ENCODE data around the gene MBNL1.

Gene MBNL1

DNA sequence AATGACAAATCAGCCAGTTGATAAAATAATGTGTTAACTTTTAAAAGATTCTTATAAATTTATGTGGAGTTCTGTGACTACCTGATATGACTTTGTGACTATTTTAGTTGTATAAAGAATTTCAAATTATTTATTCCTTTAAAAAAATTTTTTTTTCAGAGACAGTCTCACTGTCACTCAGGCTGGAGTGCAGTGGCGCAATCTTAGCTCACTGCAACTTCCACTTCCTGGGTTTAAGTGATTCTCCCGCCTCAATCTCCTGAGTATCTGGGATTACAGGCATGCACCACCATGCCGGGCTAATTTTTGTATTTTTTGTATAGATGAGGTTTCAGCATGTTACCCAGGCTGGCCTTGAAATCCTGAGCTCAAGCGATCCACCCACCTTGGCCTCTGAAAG is 48.5 kb downstream of the MBNL1 start:
- Histone ChIP-seq H3K27me3 (ENCODE audit: control insufficient read depth, low read length) (no peaks in the 10 kb centered on the region), H3K4me3 (ENCODE audit: low read length) (no peak overlapping the region), H3F3A (ENCODE audit: control insufficient read depth, insufficient read depth) (peaks cover 31% of the 10 kb centered on the region), H3K4me1 (ENCODE audit: control insufficient read depth, low read length) (peaks cover 75% of the 10 kb centered on the region), H4K20me1 (ENCODE audit: control insufficient read depth, insufficient read depth, low read depth, low read length) (peaks cover 4% of the 10 kb centered on the region; the same call in 1 of the 2 replicates), H3K36me3 (ENCODE audit: control insufficient read depth, low read length) (peaks cover 75% of the 10 kb centered on the region), H3K4me2 (ENCODE audit: low read length) (peak overlapping the region; percentile 15; the same call in 1 of the 2 replicates), H3K9me3 (ENCODE audit: control insufficient read depth, insufficient read depth, low read length) (no peaks in the 10 kb centered on the region), H3K9me2 (replicated peaks; ENCODE audit: control insufficient read depth, low read length) (no peaks in the 10 kb centered on the region), H3K79me2 (ENCODE audit: control insufficient read depth, low read length) (peaks cover 100% of the 10 kb centered on the region), H3K27ac (ENCODE audit: low read depth, low read length) (no peak overlapping the region)
- no peak for TF ChIP-seq EZH2phosphoT487 (IDR thresholded peaks at IDR 0.05; ENCODE audit: borderline replicate concordance, low read length)
- TF ChIP-seq, protein P1, sequence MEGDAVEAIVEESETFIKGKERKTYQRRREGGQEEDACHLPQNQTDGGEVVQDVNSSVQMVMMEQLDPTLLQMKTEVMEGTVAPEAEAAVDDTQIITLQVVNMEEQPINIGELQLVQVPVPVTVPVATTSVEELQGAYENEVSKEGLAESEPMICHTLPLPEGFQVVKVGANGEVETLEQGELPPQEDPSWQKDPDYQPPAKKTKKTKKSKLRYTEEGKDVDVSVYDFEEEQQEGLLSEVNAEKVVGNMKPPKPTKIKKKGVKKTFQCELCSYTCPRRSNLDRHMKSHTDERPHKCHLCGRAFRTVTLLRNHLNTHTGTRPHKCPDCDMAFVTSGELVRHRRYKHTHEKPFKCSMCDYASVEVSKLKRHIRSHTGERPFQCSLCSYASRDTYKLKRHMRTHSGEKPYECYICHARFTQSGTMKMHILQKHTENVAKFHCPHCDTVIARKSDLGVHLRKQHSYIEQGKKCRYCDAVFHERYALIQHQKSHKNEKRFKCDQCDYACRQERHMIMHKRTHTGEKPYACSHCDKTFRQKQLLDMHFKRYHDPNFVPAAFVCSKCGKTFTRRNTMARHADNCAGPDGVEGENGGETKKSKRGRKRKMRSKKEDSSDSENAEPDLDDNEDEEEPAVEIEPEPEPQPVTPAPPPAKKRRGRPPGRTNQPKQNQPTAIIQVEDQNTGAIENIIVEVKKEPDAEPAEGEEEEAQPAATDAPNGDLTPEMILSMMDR (IDR thresholded peaks at IDR 0.05; ENCODE audit: low read depth, low read length, poor library complexity, severe bottlenecking): no peak

DNA sequence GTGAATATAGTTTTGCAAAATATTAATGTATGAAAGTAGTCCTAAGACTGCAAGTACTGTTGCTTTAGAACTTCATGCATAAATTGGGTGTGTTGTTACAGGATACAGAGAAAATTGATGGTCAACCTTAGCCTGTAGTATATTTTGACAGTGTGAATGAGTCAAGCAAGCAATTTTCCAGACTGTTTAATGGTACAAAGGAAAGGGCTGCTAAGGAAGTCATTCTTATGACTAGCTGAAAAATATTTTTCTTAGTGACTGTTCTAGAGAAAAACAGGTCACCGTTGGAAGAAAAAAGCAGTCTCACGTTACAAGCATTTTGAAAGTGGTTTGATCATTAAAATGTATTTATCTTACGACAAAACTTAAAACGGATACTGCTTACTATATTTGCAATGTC is 49.2 kb downstream of the MBNL1 start:
- Histone ChIP-seq H3K4me3 (ENCODE audit: low read length) (peak overlapping the region; percentile 9; the same call in 1 of the 2 replicates), H3K9me2 (replicated peaks; ENCODE audit: control insufficient read depth, low read length) (no peaks in the 10 kb centered on the region), H3F3A (ENCODE audit: control insufficient read depth, insufficient read depth) (peaks cover 32% of the 10 kb centered on the region), H3K36me3 (ENCODE audit: control insufficient read depth, low read length) (peaks cover 75% of the 10 kb centered on the region), H4K20me1 (ENCODE audit: control insufficient read depth, insufficient read depth, low read depth, low read length) (peaks cover 4% of the 10 kb centered on the region; the same call in 1 of the 2 replicates), H3K4me1 (ENCODE audit: control insufficient read depth, low read length) (peaks cover 83% of the 10 kb centered on the region), H3K4me2 (ENCODE audit: low read length) (peak overlapping the region; percentile 15), H3K27me3 (ENCODE audit: control insufficient read depth, low read length) (no peaks in the 10 kb centered on the region), H3K9me3 (ENCODE audit: control insufficient read depth, insufficient read depth, low read length) (no peaks in the 10 kb centered on the region), H3K27ac (ENCODE audit: low read depth, low read length) (peak overlapping the region; percentile 4; the same call in 1 of the 2 replicates), H3K79me2 (ENCODE audit: control insufficient read depth, low read length) (peaks cover 100% of the 10 kb centered on the region)
- no peak for TF ChIP-seq EZH2phosphoT487 (IDR thresholded peaks at IDR 0.05; ENCODE audit: borderline replicate concordance, low read length)
- TF ChIP-seq, protein P1 (IDR thresholded peaks at IDR 0.05; ENCODE audit: low read depth, low read length, poor library complexity, severe bottlenecking): no peak

DNA sequence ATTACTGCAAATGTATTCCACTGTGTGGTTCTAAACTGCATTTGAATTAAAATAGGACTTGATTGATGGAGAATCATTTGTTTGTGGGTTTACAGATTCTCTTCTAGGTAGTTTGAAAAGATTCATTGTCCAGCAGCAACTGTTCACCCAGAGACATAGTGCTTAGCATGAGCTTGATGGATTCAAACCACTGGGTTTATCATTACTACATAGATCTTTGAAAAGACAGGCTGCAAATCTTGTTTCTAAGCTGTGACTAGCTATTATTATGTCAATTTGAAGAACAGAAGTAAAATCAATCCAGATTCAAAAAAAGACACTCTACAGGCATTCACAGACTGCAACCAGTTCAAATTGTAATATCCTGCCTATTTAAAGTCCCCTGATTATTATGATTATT is 49.8 kb downstream of the MBNL1 start:
- Histone ChIP-seq H3K4me1 (ENCODE audit: control insufficient read depth, low read length) (peaks cover 83% of the 10 kb centered on the region), H3K27me3 (ENCODE audit: control insufficient read depth, low read length) (no peaks in the 10 kb centered on the region), H3K9me3 (ENCODE audit: control insufficient read depth, insufficient read depth, low read length) (no peaks in the 10 kb centered on the region), H3K36me3 (ENCODE audit: control insufficient read depth, low read length) (peaks cover 72% of the 10 kb centered on the region), H4K20me1 (ENCODE audit: control insufficient read depth, insufficient read depth, low read depth, low read length) (peaks cover 5% of the 10 kb centered on the region; the same call in 1 of the 2 replicates), H3F3A (ENCODE audit: control insufficient read depth, insufficient read depth) (peaks cover 34% of the 10 kb centered on the region), H3K79me2 (ENCODE audit: control insufficient read depth, low read length) (peaks cover 98% of the 10 kb centered on the region), H3K27ac (ENCODE audit: low read depth, low read length) (peak overlapping the region; percentile 4; the same call in 1 of the 2 replicates), H3K4me3 (ENCODE audit: low read length) (no peak overlapping the region), H3K9me2 (replicated peaks; ENCODE audit: control insufficient read depth, low read length) (no peaks in the 10 kb centered on the region), H3K4me2 (ENCODE audit: low read length) (peak overlapping the region; percentile 15)
- no peak for TF ChIP-seq EZH2phosphoT487 (IDR thresholded peaks at IDR 0.05; ENCODE audit: borderline replicate concordance, low read length)
- TF ChIP-seq, protein P1 (IDR thresholded peaks at IDR 0.05; ENCODE audit: low read depth, low read length, poor library complexity, severe bottlenecking): no peak
